SU-DHL-6 (cell line): ENCODE measurements around the gene NOXA1.

Experiments used
- EZH2phosphoT487 ChIP-seq: fragments of 200-600 bp; sonication (generic), shearing (Covaris generic); conservative IDR thresholded peaks from 2 replicates; pipeline ENCODE4 v1.6.1; 2018; ENCODE audit warnings: mild to moderate bottlenecking, antibody characterized with exemption, low read length, moderate library complexity, mixed read lengths
- TF ChIP-seq, protein P1 (sequence below): fragments of 200-600 bp; sonication (generic); IDR thresholded peaks from one replicate; pipeline ENCODE4 v1.5.1; 2017; ENCODE audit warnings: antibody characterized with exemption, mild to moderate bottlenecking, low read length, moderate library complexity; ENCODE audit not compliant: insufficient read depth, poor library complexity, severe bottlenecking

DNA sequence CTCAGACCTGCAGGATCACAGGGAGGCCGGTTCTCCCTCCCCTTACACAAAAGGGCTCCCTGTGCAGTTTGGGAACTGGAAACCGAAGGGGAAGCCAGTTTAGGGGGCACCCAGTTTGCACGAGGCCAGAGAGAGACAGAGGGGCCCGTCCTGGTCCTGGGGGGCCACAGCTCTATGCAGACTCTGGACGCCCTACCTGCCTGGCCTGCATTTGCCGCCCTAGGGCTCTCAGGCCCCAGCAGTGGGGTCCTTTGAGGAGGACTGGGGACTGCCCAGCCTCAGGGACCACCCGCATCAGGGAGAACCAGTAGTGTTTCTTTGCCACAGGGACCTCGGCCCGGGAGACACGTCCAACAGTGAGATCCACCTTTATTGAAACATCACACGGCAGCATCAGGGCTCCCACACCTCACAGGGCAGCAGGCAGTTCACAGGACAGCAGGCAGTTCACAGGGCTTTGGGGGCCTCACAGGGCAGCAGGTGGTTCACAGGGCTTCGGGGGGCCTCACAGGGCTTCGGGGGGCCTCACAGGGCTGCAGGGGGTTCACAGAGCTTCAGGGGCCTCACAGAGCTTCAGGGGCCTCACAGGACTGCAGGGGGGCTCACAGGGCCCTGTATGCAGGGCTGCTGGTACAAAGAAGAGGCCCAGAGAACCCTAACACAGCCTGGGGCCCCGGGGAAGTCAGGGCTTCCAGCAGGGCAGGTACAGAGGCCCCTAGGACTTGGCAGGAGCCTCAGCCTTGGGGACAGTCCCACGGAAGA lies 36.6 kb downstream of the NOXA1 start:
- TF ChIP-seq, protein P1, sequence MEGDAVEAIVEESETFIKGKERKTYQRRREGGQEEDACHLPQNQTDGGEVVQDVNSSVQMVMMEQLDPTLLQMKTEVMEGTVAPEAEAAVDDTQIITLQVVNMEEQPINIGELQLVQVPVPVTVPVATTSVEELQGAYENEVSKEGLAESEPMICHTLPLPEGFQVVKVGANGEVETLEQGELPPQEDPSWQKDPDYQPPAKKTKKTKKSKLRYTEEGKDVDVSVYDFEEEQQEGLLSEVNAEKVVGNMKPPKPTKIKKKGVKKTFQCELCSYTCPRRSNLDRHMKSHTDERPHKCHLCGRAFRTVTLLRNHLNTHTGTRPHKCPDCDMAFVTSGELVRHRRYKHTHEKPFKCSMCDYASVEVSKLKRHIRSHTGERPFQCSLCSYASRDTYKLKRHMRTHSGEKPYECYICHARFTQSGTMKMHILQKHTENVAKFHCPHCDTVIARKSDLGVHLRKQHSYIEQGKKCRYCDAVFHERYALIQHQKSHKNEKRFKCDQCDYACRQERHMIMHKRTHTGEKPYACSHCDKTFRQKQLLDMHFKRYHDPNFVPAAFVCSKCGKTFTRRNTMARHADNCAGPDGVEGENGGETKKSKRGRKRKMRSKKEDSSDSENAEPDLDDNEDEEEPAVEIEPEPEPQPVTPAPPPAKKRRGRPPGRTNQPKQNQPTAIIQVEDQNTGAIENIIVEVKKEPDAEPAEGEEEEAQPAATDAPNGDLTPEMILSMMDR: no peak
- no peak for TF ChIP-seq EZH2phosphoT487
